Measurements from ENCODE around the gene RBM6.

The RBM6 gene

GRCh38 chr3:50118237-50118636, 178.3 kb downstream of the RBM6 start:
- TF ChIP-seq, protein P1, sequence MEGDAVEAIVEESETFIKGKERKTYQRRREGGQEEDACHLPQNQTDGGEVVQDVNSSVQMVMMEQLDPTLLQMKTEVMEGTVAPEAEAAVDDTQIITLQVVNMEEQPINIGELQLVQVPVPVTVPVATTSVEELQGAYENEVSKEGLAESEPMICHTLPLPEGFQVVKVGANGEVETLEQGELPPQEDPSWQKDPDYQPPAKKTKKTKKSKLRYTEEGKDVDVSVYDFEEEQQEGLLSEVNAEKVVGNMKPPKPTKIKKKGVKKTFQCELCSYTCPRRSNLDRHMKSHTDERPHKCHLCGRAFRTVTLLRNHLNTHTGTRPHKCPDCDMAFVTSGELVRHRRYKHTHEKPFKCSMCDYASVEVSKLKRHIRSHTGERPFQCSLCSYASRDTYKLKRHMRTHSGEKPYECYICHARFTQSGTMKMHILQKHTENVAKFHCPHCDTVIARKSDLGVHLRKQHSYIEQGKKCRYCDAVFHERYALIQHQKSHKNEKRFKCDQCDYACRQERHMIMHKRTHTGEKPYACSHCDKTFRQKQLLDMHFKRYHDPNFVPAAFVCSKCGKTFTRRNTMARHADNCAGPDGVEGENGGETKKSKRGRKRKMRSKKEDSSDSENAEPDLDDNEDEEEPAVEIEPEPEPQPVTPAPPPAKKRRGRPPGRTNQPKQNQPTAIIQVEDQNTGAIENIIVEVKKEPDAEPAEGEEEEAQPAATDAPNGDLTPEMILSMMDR (IDR thresholded peaks at IDR 0.05; ENCODE audit: low read depth, low read length) = no peak

GRCh38 chr3:50119786-50120185, 179.8 kb downstream of the RBM6 start:
- no peak overlapping the region for H3K4me3 ChIP-seq (ENCODE audit: low read depth, low read length)
- TF ChIP-seq, protein P1 (IDR thresholded peaks at IDR 0.05; ENCODE audit: low read depth, low read length) = no peak

More at GRCh38 chr3:50118237-50118636, 178.3 kb downstream of the RBM6 start:
- no peak overlapping the region for H3K4me3 ChIP-seq (ENCODE audit: low read depth, low read length)

GRCh38 chr3:50120364-50121071, 180.6 kb downstream of the RBM6 start:
- TF ChIP-seq, protein P1 (IDR thresholded peaks at IDR 0.05; ENCODE audit: low read depth, low read length) = no peak

DNA sequence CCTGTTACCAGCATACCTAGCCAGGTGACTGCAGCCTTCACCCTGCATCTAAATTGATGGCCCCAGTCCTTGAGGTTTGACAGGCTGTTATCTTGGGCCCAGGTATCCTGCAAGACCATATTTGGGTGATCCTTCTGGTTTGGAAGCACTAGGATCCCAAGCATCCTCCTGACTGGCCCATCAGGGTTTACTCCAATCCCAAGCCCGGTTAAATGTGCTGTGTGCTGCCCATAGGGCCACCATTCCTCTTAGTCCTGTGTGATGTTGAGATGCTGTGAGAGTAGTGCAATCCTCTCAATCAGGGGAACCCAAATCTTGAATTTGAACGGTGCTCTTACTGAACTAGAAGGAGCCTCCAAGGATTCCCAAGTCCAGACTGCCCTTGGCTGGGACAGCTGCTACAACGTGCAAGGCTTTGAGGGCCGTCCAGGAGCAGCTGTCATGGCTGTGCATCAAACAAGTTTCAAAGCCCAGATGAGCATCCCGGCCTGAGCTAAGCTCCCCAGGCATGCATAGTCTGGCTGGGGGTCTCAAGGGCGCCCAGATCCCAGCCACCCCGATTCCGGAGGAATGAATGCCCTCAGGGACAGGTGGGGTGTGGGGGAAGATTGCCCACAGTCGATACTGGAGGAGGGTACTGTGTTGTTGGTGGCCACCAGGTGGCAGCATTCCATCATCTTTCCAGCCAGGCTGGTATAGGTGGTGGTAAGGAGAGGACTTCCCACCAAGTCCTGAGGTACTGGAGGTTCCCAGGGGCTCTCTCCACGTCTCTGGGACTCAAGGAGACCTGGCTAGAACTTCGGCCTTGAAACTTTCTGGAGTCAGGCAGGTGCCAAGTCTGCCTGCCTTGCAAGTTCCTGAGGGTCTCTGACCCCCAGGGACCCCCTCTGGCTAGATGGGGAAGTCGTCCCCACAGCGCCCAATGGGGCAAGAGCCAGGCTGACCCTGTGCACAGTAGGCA, 181.4 kb downstream of the RBM6 start:
- H3K4me3 ChIP-seq (ENCODE audit: low read depth, low read length) = no peak overlapping the region
- TF ChIP-seq, protein P1 (IDR thresholded peaks at IDR 0.05; ENCODE audit: low read depth, low read length) = peak; percentile 69

More at GRCh38 chr3:50120364-50121071, 180.6 kb downstream of the RBM6 start:
- H3K4me3 ChIP-seq (ENCODE audit: low read depth, low read length) = no peak overlapping the region

DNA sequence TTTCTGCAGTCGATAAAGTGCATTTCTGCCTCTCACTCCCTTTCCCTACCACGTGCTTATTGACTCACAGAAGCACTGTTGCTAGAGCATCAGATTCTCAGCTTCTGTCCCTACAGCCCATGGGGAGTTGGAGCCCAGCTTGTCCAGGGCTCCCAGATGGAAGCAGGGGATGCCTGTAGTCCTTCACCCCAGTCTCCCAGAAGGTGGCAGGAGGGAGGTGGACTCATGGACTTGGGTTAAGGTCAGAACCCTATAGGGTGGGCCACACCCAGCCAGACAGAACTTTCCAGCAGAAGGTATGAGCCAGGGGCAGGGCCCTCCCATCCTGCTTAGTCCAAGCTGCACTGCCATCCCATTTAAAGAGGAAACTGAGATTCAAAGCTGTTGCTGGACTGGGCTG, 182.1 kb downstream of the RBM6 start:
- TF ChIP-seq, protein P1 (IDR thresholded peaks at IDR 0.05; ENCODE audit: low read depth, low read length) = 0 out of 2 replicates have a peak, but pooled peaks have one; percentile 4
- no peak overlapping the region for H3K4me3 ChIP-seq (ENCODE audit: low read depth, low read length)

DNA sequence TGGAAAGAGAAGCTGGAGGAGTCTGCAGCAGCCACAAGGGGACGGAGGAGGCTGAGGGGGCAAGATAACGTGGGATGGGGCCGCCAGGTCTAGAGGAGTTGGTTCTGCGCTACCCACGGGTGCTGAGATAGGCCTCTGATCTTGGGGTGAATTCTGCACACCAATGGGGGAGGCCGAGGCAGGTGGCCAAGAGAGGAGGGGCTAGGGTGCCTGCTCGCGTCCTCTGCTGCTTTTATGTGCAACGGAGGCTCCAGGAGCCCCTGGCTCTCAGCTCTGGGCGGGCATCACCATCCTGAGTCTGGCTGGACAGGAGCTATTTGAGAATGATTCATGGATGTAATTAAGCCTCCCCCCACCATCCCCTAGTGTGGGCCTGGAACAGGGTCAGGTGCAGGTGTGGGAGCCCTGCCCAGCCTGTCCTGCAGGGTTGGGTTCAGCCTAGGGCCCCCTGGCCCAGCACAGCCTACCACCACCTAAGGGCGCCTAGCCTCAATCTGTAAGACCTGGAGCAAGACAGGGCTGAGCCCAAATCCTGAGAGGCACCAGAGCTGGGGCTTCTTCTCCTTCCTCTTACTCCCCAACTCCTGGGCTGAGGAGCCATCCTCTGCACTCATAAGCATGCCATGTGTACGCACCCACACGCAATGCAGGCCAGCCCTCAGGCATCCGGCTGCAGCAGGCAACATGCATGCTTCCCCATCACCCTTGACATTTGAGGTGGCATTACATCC, 182.9 kb downstream of the RBM6 start:
- TF ChIP-seq, protein P1 (IDR thresholded peaks at IDR 0.05; ENCODE audit: low read depth, low read length) = no peak

More for the DNA sequence above, 182.9 kb downstream of the RBM6 start:
- no peak overlapping the region for H3K4me3 ChIP-seq (ENCODE audit: low read depth, low read length)

All from WI38 (cell line).